KG1 (cell line): ENCODE data around the gene LRP1B.

Experiments
- DNase-seq: peaks from one replicate; lab custom pipeline; 2025; lab: John Stamatoyannopoulos, UW

LRP1B gene

GRCh38 chr2:142041105-142041504 is 89.7 kb downstream of the LRP1B start:
- DNase-seq, result no peak

GRCh38 chr2:142040556-142040955 is 90.3 kb downstream of the LRP1B start:
- DNase-seq, result no peak

GRCh38 chr2:142038826-142039225 is 92.0 kb downstream of the LRP1B start:
- no peak for DNase-seq

- DNase-seq, result no peak
These were observed 93.1 kb downstream of the LRP1B start for GRCh38 chr2:142037744-142038143.

- DNase-seq, result no peak
These were observed 93.8 kb downstream of the LRP1B start for GRCh38 chr2:142037066-142037465.

- DNase-seq, result no peak
These were observed 97.4 kb downstream of the LRP1B start for GRCh38 chr2:142033393-142033792.

GRCh38 chr2:142031656-142032055 is 99.2 kb downstream of the LRP1B start:
- no peak for DNase-seq

- no peak for DNase-seq
These were observed 100.1 kb downstream of the LRP1B start for GRCh38 chr2:142030735-142031134.

- no peak for DNase-seq
These were observed 100.8 kb downstream of the LRP1B start for GRCh38 chr2:142029974-142030373.

- no peak for DNase-seq
These were observed 105.4 kb downstream of the LRP1B start for GRCh38 chr2:142025394-142025793.

- no peak for DNase-seq
These were observed 110.4 kb downstream of the LRP1B start for GRCh38 chr2:142020368-142020767.

- DNase-seq, result no peak
These were observed 116.3 kb downstream of the LRP1B start for GRCh38 chr2:142014536-142014935.

GRCh38 chr2:142012797-142013196 is 118.0 kb downstream of the LRP1B start:
- no peak for DNase-seq

GRCh38 chr2:142010477-142011270 is 120.1 kb downstream of the LRP1B start:
- DNase-seq, result no peak

- no peak for DNase-seq
These were observed 122.6 kb downstream of the LRP1B start for GRCh38 chr2:142008135-142008744.

GRCh38 chr2:141994066-141994465 is 136.8 kb downstream of the LRP1B start:
- no peak for DNase-seq

- DNase-seq, result no peak
These were observed 138.1 kb downstream of the LRP1B start for GRCh38 chr2:141992695-141993094.

GRCh38 chr2:141968433-141968832 is 162.4 kb downstream of the LRP1B start:
- no peak for DNase-seq

- DNase-seq, result no peak
These were observed 162.8 kb downstream of the LRP1B start for GRCh38 chr2:141967980-141968379.

GRCh38 chr2:141967503-141967902 is 163.3 kb downstream of the LRP1B start:
- no peak for DNase-seq

- DNase-seq, result no peak
These were observed 170.9 kb downstream of the LRP1B start for GRCh38 chr2:141959941-141960340.

- DNase-seq, result no peak
These were observed 171.8 kb downstream of the LRP1B start for GRCh38 chr2:141959016-141959415.

- DNase-seq, result no peak
These were observed 172.9 kb downstream of the LRP1B start for GRCh38 chr2:141957827-141958450.
